Measurements from ENCODE around the gene SIDT2. TPM values are rescaled to one million over a fixed set of nuclear protein-coding genes. Genes with fewer than 3 reads are reported as not detected.

The SIDT2 gene
- total RNA-seq, 1 experiment from 2014 or later, result 37.0 TPM

DNA sequence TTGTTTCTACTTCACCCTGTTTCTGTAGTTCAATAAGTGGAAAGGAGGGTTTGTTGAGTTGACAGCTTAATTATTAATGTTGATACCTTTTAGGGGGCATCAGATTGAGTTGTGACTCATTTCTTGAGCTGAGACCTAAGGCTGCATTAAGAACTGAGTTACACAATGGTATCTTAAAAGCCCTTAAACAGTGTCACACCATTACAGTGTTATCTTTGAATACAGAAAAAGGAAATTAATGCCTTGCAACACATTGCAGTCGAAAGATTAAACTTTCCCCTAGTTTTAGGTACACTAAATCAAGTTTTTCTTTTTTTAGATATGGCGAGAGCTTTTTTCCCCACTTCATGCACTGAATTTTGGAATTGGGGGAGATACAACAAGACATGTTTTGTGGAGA, 17.7 kb upstream of the SIDT2 start:
- H3K27ac ChIP-seq (ENCODE audit: low read depth, low read length), result no peak overlapping the region
- no TSS peak for BruUV-seq (replicated peaks)
- ChIA-PET RAD21 (ENCODE audit: low non-redundant PET in 1 of 2, low total read pairs in 2 of 2, uncharacterized antibody in 2 of 2, unreplicated experiment in 2 of 2) (no interaction called here), CTCF (no interaction called here), POLR2A (no interaction called here)
- no peak overlapping the region for H3K4me2 ChIP-seq (ENCODE audit: low read length)
- H3K9me2 ChIP-seq (ENCODE audit: insufficient read depth), result no peaks in the 10 kb centered on the region
- intact Hi-C loops (cut with micrococcal nuclease), result no loop called here
- H3K79me2 ChIP-seq (ENCODE audit: insufficient read depth, low read length), result peaks cover 78% of the 10 kb centered on the region
- no peak for TF ChIP-seq EZH2 (IDR thresholded peaks at IDR 0.05)
- TF ChIP-seq TCF7L2 (IDR thresholded peaks at IDR 0.05; ENCODE audit: borderline replicate concordance, extremely low read depth, insufficient read depth, insufficient read length), result no peak
- TF ChIP-seq EGR1 (IDR thresholded peaks at IDR 0.05; ENCODE audit: low read depth), result no peak
- TF ChIP-seq ZFX (IDR thresholded peaks at IDR 0.05), result no peak
- TF ChIP-seq, protein P1, sequence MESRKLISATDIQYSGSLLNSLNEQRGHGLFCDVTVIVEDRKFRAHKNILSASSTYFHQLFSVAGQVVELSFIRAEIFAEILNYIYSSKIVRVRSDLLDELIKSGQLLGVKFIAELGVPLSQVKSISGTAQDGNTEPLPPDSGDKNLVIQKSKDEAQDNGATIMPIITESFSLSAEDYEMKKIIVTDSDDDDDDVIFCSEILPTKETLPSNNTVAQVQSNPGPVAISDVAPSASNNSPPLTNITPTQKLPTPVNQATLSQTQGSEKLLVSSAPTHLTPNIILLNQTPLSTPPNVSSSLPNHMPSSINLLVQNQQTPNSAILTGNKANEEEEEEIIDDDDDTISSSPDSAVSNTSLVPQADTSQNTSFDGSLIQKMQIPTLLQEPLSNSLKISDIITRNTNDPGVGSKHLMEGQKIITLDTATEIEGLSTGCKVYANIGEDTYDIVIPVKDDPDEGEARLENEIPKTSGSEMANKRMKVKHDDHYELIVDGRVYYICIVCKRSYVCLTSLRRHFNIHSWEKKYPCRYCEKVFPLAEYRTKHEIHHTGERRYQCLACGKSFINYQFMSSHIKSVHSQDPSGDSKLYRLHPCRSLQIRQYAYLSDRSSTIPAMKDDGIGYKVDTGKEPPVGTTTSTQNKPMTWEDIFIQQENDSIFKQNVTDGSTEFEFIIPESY (IDR thresholded peaks at IDR 0.05; ENCODE audit: extremely low read depth, insufficient replicate concordance, low read length), result no peak
- no peak for TF ChIP-seq POLR2A (IDR thresholded peaks at IDR 0.05; ENCODE audit: borderline replicate concordance, extremely low read depth, insufficient read depth, insufficient read length)
- no peak for TF ChIP-seq ATF3 (IDR thresholded peaks at IDR 0.05)
- no peak for TF ChIP-seq POLR2AphosphoS5 (IDR thresholded peaks at IDR 0.05; ENCODE audit: low read depth, low read length)
- no peaks in the 10 kb centered on the region for H3K9me3 ChIP-seq (ENCODE audit: control insufficient read depth in 1 of 2, insufficient read depth in 1 of 2, low read depth in 1 of 2, low read length in 2 of 2)
- no peak for DNase-seq (ENCODE audit: low read depth, low spot score)
- no peaks in the 10 kb centered on the region for H3K27me3 ChIP-seq (ENCODE audit: insufficient read depth, low read length)
- no peak for ATAC-seq
- H3K4me1 ChIP-seq (ENCODE audit: control insufficient read depth in 1 of 2, insufficient read depth in 2 of 2, low read length in 2 of 2), result no peaks in the 10 kb centered on the region
- no peaks in the 10 kb centered on the region for H4K20me1 ChIP-seq (ENCODE audit: insufficient read depth)
- no peak overlapping the region for H3K9ac ChIP-seq (ENCODE audit: low read length)
- no peak overlapping the region for H3K4me3 ChIP-seq (replicated peaks in 1 of 2; ENCODE audit: low read depth in 1 of 2, low read length in 2 of 2)
- H2AFZ ChIP-seq (ENCODE audit: low read depth, low read length, poor library complexity, severe bottlenecking), result no peak overlapping the region
- peaks cover 43 to 54% of the 10 kb centered on the region in 2 experiments for H3K36me3 ChIP-seq (ENCODE audit: control insufficient read depth in 1 of 2, insufficient read depth in 2 of 2, low read length in 2 of 2)

GRCh38 chr11:117166491-117166890, 12.1 kb upstream of the SIDT2 start:
- no peak for DNase-seq (ENCODE audit: low read depth, low spot score)
- Histone ChIP-seq H3K36me3 (ENCODE audit: control insufficient read depth in 1 of 2, insufficient read depth in 2 of 2, low read length in 2 of 2) (peaks cover 32 to 60% of the 10 kb centered on the region in 2 experiments), H3K79me2 (ENCODE audit: insufficient read depth, low read length) (peaks cover 26% of the 10 kb centered on the region), H4K20me1 (ENCODE audit: insufficient read depth) (0 out of 2 replicates have a peak, but pooled peaks cover 6% of the 10 kb centered on the region), H3K4me1 (ENCODE audit: control insufficient read depth in 1 of 2, insufficient read depth in 2 of 2, low read length in 2 of 2) (peaks cover 0 to 5% of the 10 kb centered on the region in 2 experiments; a peak in 2 of 4 replicates), H3K9ac (ENCODE audit: low read length) (no peak overlapping the region), H3K9me3 (ENCODE audit: control insufficient read depth in 1 of 2, insufficient read depth in 1 of 2, low read depth in 1 of 2, low read length in 2 of 2) (no peaks in the 10 kb centered on the region), H3K27me3 (ENCODE audit: insufficient read depth, low read length) (no peaks in the 10 kb centered on the region), H2AFZ (ENCODE audit: low read depth, low read length, poor library complexity, severe bottlenecking) (no peak overlapping the region), H3K27ac (ENCODE audit: low read depth, low read length) (no peak overlapping the region), H3K4me2 (ENCODE audit: low read length) (no peak overlapping the region), H3K9me2 (ENCODE audit: insufficient read depth) (no peaks in the 10 kb centered on the region), H3K4me3 (replicated peaks in 1 of 2; ENCODE audit: low read depth in 1 of 2, low read length in 2 of 2) (no peak overlapping the region)
- intact Hi-C loops (cut with micrococcal nuclease), result no loop called here
- RAD21 ChIA-PET (ENCODE audit: low non-redundant PET in 1 of 2, low total read pairs in 2 of 2, uncharacterized antibody in 2 of 2, unreplicated experiment in 2 of 2), result no interaction called here
- CTCF ChIA-PET, result no interaction called here
- BruUV-seq (replicated peaks), result no TSS peak
- POLR2A ChIA-PET, result interaction anchor here (1.1 kb wide), 1 partner anchor 12 kb away, joined by 3 read pairs; the partner anchor contains the start of gene SIDT2
- no peak for ATAC-seq
- TF ChIP-seq EGR1 (IDR thresholded peaks at IDR 0.05; ENCODE audit: low read depth) (no peak), FOSL1 (IDR thresholded peaks at IDR 0.05; ENCODE audit: low read depth) (no peak), CEBPB (IDR thresholded peaks at IDR 0.05; ENCODE audit: low read depth) (no peak), RAD21 (IDR thresholded peaks at IDR 0.05; ENCODE audit: low read depth) (no peak), EZH2phosphoT487 (IDR thresholded peaks at IDR 0.05; ENCODE audit: borderline replicate concordance) (no peak), CBX3 (IDR thresholded peaks at IDR 0.05; ENCODE audit: low read depth) (no peak)
- TF ChIP-seq, protein P2, sequence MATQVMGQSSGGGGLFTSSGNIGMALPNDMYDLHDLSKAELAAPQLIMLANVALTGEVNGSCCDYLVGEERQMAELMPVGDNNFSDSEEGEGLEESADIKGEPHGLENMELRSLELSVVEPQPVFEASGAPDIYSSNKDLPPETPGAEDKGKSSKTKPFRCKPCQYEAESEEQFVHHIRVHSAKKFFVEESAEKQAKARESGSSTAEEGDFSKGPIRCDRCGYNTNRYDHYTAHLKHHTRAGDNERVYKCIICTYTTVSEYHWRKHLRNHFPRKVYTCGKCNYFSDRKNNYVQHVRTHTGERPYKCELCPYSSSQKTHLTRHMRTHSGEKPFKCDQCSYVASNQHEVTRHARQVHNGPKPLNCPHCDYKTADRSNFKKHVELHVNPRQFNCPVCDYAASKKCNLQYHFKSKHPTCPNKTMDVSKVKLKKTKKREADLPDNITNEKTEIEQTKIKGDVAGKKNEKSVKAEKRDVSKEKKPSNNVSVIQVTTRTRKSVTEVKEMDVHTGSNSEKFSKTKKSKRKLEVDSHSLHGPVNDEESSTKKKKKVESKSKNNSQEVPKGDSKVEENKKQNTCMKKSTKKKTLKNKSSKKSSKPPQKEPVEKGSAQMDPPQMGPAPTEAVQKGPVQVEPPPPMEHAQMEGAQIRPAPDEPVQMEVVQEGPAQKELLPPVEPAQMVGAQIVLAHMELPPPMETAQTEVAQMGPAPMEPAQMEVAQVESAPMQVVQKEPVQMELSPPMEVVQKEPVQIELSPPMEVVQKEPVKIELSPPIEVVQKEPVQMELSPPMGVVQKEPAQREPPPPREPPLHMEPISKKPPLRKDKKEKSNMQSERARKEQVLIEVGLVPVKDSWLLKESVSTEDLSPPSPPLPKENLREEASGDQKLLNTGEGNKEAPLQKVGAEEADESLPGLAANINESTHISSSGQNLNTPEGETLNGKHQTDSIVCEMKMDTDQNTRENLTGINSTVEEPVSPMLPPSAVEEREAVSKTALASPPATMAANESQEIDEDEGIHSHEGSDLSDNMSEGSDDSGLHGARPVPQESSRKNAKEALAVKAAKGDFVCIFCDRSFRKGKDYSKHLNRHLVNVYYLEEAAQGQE (IDR thresholded peaks at IDR 0.05; ENCODE audit: low read depth), result no peak
